ENCODE measurements around the gene RASGRP2.

DNA sequence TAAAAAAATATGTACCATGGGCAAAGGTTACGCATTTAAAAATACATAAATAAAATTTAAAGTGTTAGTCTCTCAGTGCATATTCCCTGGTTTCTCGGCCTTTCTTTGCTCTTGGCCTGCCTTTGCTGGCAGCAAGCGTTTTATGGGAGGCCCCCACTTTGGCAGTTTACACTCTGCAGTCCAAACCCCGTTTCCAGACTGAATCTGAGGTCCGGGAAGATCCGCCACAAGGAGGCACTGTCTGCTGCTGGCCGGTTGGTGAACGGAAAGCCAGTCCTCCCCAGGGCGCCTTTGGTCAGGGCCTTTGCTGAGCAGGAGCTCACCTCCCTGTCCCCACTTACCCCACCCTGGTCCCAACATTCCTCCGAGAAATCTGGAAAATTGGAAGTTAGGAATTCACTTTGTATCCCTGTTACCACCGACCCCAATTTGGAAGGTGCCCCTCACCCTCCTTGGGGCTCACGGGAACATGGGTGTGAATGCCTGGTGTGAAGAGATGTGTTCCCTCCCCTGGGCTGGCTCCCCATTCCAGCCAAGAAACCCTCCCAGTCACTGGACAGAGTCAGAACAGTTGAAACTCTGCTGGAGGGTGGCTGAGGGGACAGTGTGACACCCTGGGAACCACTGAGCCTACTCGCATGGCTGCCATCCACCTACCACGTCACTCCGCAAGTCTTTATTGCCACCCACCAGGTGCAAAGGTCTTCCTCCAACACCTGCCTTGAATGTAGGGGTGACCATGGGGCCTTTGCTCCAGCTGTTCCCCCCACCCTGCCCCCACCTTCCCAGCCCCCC, 43.8 kb upstream of the RASGRP2 start:
- TF ChIP-seq ZFP30 (CRISPR knock-in tag; IDR thresholded peaks at IDR 0.05) (no peak), BACH2 (CRISPR knock-in tag; IDR thresholded peaks at IDR 0.05; ENCODE audit: borderline replicate concordance) (no peak), TOX (CRISPR knock-in tag; IDR thresholded peaks at IDR 0.05; ENCODE audit: borderline replicate concordance) (no peak), ZFP3 (CRISPR knock-in tag; IDR thresholded peaks at IDR 0.05) (no peak), ARNTL (CRISPR knock-in tag; IDR thresholded peaks at IDR 0.05; ENCODE audit: borderline replicate concordance, low read depth) (no peak), ZC3H10 (CRISPR knock-in tag; IDR thresholded peaks at IDR 0.05) (no peak), RARB (CRISPR knock-in tag; IDR thresholded peaks at IDR 0.05) (no peak), GLIS3 (CRISPR knock-in tag; IDR thresholded peaks at IDR 0.05) (no peak), SNAI2 (CRISPR knock-in tag; IDR thresholded peaks at IDR 0.05) (no peak)
- TF ChIP-seq, protein P1, sequence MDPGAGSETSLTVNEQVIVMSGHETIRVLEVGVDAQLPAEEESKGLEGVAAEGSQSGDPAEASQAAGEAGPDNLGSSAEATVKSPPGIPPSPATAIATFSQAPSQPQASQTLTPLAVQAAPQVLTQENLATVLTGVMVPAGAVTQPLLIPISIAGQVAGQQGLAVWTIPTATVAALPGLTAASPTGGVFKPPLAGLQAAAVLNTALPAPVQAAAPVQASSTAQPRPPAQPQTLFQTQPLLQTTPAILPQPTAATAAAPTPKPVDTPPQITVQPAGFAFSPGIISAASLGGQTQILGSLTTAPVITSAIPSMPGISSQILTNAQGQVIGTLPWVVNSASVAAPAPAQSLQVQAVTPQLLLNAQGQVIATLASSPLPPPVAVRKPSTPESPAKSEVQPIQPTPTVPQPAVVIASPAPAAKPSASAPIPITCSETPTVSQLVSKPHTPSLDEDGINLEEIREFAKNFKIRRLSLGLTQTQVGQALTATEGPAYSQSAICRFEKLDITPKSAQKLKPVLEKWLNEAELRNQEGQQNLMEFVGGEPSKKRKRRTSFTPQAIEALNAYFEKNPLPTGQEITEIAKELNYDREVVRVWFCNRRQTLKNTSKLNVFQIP (CRISPR knock-in tag; IDR thresholded peaks at IDR 0.05; ENCODE audit: borderline replicate concordance, low read depth), result no peak
- TF ChIP-seq, protein P2, sequence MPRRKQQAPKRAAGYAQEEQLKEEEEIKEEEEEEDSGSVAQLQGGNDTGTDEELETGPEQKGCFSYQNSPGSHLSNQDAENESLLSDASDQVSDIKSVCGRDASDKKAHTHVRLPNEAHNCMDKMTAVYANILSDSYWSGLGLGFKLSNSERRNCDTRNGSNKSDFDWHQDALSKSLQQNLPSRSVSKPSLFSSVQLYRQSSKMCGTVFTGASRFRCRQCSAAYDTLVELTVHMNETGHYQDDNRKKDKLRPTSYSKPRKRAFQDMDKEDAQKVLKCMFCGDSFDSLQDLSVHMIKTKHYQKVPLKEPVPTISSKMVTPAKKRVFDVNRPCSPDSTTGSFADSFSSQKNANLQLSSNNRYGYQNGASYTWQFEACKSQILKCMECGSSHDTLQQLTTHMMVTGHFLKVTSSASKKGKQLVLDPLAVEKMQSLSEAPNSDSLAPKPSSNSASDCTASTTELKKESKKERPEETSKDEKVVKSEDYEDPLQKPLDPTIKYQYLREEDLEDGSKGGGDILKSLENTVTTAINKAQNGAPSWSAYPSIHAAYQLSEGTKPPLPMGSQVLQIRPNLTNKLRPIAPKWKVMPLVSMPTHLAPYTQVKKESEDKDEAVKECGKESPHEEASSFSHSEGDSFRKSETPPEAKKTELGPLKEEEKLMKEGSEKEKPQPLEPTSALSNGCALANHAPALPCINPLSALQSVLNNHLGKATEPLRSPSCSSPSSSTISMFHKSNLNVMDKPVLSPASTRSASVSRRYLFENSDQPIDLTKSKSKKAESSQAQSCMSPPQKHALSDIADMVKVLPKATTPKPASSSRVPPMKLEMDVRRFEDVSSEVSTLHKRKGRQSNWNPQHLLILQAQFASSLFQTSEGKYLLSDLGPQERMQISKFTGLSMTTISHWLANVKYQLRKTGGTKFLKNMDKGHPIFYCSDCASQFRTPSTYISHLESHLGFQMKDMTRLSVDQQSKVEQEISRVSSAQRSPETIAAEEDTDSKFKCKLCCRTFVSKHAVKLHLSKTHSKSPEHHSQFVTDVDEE (CRISPR knock-in tag; IDR thresholded peaks at IDR 0.05), result no peak
- TF ChIP-seq, protein P3, sequence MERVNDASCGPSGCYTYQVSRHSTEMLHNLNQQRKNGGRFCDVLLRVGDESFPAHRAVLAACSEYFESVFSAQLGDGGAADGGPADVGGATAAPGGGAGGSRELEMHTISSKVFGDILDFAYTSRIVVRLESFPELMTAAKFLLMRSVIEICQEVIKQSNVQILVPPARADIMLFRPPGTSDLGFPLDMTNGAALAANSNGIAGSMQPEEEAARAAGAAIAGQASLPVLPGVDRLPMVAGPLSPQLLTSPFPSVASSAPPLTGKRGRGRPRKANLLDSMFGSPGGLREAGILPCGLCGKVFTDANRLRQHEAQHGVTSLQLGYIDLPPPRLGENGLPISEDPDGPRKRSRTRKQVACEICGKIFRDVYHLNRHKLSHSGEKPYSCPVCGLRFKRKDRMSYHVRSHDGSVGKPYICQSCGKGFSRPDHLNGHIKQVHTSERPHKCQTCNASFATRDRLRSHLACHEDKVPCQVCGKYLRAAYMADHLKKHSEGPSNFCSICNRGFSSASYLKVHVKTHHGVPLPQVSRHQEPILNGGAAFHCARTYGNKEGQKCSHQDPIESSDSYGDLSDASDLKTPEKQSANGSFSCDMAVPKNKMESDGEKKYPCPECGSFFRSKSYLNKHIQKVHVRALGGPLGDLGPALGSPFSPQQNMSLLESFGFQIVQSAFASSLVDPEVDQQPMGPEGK (CRISPR knock-in tag; IDR thresholded peaks at IDR 0.05; ENCODE audit: borderline replicate concordance), result no peak
- TF ChIP-seq, protein P4, sequence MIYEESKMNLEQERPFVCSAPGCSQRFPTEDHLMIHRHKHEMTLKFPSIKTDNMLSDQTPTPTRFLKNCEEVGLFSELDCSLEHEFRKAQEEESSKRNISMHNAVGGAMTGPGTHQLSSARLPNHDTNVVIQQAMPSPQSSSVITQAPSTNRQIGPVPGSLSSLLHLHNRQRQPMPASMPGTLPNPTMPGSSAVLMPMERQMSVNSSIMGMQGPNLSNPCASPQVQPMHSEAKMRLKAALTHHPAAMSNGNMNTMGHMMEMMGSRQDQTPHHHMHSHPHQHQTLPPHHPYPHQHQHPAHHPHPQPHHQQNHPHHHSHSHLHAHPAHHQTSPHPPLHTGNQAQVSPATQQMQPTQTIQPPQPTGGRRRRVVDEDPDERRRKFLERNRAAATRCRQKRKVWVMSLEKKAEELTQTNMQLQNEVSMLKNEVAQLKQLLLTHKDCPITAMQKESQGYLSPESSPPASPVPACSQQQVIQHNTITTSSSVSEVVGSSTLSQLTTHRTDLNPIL (CRISPR knock-in tag; IDR thresholded peaks at IDR 0.05; ENCODE audit: low read depth), result no peak
- TF ChIP-seq, protein P5, sequence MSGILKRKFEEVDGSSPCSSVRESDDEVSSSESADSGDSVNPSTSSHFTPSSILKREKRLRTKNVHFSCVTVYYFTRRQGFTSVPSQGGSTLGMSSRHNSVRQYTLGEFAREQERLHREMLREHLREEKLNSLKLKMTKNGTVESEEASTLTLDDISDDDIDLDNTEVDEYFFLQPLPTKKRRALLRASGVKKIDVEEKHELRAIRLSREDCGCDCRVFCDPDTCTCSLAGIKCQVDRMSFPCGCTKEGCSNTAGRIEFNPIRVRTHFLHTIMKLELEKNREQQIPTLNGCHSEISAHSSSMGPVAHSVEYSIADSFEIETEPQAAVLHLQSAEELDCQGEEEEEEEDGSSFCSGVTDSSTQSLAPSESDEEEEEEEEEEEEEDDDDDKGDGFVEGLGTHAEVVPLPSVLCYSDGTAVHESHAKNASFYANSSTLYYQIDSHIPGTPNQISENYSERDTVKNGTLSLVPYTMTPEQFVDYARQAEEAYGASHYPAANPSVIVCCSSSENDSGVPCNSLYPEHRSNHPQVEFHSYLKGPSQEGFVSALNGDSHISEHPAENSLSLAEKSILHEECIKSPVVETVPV (CRISPR knock-in tag; IDR thresholded peaks at IDR 0.05), result no peak

Measured in SK-N-SH treated with all-trans-retinoic acid at 6 μM for 48 hours (cell line).